Hindlimb muscle (tissue), 1 donor: ENCODE results near the gene EHD4. TPM values are rescaled to one million over a fixed set of nuclear protein-coding genes. Genes with fewer than 3 reads are reported as not detected.

Experiments used
- DNase-seq: peaks from one replicate; pipeline ENCODE4 v3.0.0-alpha.2; 2013
- polyA plus RNA-seq: library from polyadenylated mRNA; unstranded; fragments of 120-200 nt; gene quantifications from one replicate; pipeline ENCODE4 v1.2.1, GENCODE V29; 2013; ENCODE audit not compliant: insufficient read length

Gene EHD4
- polyA plus RNA-seq, 1 donor, result 43.0 TPM

DNA sequence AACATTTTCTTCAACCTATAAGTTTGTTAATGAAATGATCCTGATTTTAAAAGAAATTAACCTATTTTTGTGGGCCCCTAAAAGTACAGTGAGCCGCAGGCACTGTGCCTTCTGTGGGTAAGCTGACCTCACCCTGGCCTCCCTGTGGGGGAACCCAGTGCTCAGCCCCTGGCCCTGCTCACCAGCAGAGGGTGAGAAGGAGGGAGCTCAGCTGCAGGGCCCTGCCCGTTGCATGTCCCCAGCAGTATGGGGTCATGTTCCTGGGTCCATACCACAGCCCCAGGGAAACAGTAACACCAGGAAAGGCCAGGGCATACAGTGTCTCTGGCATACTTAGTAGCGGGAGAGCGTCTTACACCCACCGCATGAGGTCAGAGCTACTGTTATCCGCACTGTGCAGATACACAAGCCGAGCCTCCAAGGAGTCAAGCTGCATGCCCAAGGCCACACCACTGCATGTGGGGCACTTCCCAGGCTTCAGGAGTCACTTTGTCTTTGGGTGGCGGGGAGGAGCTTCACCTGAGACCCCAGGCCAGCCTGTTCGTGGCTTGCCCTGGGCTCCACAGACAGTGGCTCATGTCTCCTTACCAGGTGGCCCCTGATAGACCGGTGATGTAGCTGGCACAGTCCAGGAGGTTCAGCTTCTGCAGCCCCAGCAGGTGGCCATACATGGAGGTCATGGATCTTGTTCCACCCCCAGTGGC is 22.6 kb upstream of the EHD4 start:
- no peak for DNase-seq

DNA sequence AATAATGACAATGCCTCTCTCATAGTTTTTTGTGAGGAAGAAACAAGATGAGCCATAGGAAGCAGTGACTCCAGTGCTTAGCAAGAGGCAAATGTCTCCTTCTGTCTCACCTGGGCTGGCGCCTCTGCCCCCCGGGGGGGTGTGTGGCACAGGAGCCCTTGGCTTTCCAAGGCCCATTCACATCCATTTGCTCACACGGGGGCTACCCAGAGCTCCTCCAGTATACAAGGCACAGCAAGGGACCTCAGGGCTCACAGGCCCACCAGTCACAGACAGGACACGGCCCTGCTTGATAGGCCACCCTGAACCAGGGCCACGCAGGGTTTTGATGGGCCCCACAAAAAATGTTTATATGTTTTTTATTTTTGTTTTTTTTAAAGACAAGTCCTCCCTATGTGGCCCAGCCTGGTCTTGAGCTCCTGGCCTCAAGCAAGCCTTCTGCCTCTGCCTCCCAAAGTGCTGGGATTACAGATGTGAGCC is 21.9 kb upstream of the EHD4 start:
- no peak for DNase-seq

DNA sequence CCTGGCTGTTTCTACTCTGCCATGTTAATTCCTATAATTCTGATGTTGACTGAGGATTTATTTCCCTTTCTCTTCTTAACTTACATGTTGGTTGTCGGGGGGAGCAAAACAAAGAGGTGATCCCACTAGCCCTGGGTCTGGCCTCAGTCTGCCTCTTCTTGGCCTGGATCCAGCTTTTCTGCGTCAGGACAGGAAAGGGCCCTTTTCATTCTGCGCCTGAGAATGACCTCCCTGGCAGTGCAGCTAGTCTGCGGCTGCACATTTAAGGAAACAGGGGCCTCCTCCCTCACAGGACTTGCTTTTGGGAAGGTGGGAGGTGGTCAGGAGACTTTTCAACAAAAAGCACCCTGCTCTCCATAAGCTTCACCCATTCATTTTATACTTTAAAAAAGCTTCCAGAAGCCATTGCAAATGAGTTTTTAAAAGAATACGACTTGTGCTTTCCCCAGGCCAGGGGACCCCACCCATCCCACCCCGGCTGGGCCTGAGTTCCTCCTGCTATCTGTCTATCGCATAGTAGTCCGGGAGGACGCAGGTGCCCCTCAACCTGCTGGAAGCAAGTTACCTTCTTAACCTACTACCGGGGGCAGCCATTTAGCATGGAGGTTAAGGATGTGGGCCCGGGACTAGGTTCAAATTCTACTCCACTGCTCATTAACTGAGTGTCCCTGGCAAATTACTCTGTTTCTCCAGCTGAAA is 21.3 kb upstream of the EHD4 start:
- no peak for DNase-seq

DNA sequence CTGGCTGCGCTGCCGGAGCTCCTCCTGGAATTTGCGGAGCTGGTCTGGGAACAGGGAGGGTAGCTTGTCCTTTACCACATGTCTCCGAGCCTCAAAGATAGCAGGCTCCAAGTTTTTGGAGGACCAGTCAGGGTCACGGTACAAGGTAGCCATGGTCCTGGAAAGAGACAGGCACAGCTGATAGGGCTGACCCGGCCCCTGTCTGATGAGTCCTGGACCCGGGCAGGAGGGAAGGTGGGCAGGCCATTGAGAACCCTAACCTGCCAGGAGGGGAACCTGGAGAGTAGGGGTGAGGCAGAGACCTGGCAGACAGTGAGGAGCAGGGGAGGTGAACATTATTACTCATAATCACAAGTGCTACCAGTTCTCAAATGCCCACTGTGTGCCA is 20.4 kb upstream of the EHD4 start:
- no peak for DNase-seq

DNA sequence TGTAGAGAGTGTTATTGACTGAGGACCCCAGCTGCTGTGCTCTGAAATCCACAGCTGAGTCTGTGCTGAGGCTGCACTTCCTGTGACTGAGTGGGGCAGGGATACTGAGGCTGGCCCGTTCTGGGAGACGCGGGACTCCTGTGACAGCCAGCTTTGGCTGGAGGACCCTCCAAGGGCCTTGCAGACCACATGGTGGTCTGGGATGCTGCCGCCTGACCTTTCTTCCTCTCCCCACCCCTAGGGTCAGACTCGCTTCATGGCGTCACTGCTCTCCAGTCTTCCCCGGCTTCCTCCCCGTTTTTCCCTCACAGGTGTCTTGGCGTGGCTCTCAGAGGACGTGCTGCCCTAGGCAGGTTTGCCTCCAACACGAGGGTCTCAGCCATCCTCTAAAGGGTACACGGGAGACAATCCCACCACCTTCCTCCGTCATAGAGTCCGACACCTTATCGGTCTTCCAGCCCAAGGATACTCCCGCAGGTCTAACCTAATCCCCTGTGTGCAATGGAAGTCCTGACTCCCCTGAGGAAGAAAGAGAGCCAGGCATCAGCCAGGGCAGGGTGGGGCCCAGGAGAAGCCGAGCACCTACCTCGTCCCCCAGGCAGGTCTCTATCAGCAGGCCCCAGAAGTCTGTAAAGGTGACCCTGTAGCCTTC is 19.9 kb upstream of the EHD4 start:
- no peak for DNase-seq

DNA sequence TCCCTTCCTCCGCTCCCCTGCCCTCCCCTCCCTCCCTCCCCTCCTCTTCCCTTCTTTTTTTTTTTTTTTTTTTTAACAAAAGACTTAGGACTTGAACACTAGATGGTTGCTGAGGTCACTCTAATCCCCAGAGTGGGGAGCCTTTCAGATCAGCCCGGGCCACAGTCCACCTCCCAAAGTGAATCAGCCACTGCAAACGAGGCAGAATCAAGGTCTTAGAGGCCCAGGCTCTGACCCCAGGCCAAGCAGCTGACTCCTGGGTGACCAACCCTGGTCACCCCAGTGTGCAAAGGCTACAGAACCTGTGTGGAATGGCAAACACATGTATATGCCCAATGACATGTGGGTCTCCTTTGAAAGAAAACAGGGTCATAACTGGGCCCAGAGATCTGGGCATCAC is 18.3 kb upstream of the EHD4 start:
- no peak for DNase-seq

DNA sequence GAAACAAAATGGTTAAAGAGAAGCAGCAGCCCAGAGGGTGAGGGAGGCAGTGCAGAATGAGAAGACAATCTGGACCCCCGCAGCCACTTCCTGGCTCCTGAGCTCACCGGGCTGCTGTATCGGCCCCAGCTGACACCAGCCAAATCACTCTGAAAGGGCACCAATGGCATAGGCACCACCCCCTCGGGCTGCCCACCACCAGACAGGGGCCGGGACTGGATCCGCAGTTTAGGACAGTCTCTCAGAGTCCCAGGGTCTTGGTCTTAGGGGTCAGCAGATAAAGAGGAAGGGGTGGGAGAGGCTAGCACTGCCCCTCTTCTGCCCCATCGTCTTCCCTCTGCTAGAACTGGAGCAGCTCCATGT is 17.9 kb upstream of the EHD4 start:
- no peak for DNase-seq

DNA sequence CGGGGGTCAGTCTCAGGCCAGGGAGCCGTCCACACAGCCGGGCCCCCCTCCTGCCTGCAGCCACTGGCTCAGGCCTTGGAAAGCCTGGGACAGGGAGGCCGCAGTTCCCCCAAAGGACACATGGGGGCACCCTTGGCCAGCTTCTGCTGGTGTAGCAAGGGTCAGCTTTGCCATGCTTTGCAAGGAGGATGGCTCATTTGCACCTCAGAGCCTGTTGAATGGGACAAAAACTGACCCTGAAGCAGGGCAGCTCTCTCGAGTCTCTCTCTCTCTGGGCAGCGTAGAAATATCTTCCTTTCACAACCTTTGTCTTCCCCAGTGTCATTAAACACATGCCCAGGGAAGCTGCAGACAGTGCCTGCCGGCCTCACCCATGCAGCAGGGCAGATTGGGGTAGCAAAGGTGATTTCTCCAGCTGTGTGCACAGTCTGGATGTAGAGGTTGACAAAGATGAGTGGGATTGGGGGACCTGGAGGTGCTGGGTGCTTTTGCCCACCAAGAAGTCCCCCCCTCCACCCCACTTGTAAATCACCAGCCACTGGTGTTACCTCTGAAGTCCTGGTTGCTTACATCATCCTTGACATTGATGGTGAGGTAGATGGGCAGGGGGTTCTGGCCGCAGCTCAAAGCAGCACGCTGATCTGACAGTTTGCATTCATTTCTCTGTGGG is 17.4 kb upstream of the EHD4 start:
- peak; percentile 81 for DNase-seq

DNA sequence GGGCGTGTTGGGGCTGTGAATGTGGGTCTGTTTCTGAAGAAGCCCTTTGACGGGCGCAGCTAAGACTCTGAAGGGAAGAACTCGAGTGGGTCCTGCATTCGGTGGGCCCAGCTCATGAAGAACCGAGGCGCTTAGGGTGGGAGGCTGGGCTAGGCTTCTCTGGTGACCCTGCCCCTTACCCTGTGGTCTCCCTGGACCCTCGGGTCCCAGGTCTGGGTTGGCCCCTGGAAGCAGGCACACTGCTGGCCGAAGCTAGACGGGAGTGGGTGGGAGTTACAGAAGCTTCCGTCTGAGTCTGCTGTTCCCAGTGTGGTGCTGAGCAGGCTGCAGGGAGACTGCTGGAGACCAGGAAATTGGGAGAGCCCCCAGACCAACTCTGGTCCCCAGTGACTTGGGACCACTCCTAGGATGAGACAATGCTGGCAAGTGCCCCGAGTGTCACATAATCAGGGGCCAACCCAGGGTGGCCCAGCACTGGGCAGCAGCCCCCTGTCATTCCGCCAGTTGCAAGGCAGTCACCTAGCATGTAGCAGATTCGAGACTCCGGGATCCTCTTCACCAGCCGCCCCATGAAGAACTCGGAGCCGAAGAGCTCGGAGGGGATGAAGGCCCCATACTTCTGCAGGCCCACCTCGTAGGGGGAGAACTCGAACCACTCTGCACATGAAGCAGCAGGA is 16.7 kb upstream of the EHD4 start:
- DNase-seq, result no peak

DNA sequence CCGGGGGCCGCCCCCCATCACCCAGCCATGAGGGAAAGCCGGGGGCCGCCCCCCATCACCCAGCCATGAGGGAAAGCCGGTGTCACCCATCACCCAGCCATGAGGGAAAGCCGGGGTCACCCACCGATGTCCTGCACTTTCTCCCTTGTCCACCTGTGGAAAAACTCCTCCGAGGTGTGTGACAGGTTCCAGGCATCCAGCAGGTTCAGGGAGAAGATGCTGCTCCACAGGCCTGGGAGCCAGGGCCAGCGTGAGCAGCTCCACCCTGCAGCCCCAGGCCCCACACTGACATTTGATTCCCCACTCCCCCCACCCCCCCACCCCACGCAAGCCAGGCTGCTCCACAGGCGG is 15.5 kb upstream of the EHD4 start:
- DNase-seq, result no peak

DNA sequence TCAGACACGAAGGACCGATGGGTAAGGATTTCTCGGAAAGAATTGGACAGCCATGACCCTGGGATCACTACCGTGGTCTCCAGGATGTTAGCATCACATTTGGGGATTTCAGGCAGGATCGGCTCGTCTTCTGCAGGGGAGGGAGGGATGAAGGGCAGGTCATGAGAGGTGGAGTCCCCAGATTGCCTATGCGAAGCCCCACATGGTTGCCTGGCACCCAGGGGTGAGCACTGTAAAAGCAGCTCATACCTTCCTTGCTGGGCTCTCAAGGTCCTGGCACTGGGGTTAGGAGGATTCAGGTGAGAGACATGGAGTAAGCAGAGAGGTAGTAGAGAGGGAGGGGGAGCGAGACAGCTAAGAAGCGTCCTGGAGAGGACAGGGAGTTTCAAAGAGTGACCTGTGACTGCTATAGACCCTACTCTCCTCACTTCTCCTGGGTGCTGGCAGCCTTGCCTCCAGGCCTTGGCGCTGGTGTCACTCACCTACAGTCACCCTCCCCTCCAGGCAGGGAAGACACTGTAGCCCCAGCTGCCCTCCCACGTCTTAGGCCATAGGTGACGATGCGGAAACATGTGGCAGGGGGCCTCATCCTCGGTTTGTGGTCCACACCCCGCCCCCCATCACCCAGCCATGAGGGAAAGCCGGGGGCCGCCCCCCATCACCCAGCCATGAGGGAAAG is 15.0 kb upstream of the EHD4 start:
- DNase-seq, result no peak

DNA sequence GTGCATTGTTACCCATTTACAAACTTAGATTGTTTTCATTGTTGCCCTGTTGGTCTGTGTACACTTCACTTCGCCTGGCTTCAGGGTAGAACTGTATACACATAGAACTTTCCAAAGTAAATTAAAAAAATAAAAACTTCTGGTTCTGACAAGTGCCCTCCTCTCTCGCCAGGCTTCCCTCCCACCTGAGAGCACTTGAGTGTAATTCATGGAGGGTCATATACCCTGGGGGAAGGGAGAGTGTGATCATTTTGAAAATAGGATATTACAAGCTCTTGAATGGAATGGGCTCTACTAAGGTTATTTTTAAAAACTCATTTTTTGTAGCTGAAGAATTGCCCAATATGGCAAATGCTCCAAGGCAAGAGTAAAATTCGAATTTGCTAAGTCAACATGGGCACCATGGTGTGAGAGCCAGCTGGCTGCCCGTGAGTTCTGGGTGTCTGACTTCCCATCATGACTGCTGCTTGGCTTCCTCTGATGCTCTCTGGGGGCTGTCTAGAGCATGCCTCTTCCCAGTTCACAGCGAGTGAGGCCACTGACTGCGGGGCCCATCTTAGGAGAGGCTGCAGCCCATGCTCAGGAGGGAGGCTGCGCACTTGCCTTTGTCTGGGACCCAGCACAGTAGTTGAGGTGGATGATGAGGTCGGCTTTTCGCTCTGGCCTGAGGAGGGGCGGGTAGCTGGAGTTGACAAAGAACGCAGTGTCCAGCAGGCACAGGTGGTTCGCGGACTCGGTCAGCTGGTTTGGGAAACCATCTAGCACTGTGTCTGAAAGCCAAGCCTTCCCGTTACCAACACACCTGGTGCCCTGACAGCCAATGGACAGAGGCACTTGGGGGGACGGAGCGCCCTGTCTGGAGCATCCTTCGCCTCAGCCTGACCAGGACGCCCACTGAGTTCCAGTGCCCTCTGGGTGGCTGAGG is 13.1 kb upstream of the EHD4 start:
- no peak for DNase-seq

DNA sequence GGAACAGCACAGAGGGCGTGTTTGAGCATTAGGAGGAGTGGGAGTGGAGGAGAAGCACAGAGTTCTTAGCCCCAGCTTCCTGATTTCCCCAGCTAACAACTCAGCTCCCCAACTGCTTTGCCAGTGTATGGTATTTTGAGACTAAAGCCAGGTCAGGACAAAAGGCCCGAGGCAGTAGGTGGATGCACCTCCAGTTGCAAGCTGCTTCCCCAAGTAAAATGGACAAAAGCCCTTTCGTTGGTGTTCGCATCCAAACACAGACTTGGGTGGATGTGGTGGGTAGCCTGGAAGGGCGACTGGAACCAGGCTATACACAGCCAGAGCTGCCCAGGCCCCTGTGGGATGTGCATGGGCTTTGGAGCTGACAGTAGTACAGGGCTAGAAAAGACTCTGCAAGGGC is 12.3 kb upstream of the EHD4 start:
- no peak for DNase-seq

DNA sequence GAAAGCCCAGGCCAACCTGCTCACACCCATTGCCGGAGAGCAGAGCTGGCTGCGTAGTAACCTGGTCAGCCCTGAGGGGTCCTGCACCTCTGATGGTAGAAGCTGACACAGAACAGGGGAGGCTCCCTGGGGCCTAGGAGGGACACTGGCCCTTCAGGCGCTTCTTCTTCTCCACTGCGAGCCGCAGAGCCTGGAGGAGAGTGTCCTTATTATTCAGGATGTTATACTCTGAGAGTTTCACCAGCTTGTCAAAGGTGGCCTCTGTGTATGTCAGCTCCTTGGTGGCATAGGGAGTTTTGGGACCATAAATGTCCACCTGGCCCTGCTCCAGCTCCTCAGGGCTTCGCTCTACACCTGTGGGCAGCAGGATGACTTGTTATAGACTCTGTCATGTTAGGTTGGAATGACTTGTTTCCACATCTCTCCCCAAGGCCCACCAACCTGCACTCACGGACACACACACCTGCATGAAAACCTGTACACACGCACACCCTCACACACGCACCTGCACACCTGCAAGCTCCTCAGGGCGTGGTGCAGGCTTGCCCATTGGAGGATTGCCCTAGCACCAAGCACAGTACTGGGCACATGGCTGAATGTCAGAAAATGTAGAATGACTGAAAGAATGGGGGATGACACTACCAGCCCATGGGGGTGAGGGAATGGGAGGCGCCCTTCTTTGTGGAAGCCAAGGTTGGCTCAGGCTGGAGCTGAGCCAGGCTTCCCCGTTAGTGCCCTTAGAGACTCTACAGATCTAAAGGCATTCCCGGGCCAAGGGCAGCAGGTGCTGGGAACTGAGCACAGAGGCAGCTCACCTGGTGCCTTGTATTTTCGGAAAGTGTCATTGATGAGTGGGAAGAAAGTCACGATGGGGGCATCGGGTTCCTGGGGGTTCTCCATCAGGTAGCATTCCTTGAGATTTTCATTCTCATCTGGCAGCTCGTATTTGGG is 11.5 kb upstream of the EHD4 start:
- no peak for DNase-seq

DNA sequence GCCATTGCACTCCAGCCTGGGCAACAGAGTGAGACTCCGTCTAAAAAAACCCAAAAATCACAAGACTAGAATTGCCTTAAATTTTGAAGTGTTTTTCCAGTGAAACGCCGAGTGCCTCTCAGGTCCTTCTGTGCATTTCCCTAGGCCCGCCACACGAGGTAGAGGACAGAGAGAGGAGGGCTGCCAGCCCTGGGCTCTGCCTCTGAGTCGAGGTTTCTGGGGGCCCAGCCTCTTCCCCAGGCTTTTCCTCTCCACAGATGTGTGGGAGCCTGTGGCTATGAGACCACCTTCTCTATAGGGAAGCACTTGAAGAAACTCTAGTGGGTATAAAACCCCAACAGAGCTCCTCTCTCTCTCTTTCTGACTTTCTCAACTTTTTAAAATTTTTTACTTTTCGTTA is 10.9 kb upstream of the EHD4 start:
- DNase-seq, result no peak

DNA sequence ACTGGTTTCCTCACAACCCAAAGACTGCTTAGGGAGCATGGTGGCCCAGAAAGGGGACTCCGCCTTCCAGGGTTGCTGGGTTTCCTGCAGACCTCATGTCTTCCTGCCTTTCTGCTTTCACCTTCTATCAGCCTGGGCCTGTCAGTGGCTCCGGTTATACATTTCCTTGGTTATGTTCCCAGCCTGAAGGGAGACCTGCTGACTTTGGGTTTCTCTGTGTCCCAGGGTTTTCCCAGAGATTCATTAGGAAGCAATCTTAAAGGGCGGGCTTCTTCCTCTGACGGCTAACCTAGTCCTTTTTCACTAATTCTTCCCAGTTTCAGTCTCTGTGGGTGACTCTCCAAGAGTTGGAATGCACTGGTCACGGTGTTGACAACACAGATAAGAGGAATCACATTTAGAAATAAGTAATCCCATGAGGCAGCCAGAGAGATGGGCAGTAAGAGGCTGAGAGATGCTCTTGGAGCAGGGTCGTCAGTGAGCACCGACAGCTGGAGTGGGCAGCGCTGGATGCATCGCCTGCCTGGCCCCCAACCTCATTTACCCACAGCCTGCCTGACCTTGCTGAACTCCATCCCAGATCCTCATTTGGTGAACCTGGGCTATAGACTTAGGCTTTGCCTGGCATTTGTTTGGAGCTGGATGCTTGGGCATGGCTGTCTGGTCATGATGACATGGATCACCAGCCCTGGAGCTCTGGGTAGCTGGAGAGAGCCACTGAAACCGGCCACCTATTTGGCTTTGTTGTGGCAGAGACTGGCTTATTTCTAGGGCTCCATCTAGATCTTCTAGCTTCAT is 10.0 kb upstream of the EHD4 start:
- no peak for DNase-seq

DNA sequence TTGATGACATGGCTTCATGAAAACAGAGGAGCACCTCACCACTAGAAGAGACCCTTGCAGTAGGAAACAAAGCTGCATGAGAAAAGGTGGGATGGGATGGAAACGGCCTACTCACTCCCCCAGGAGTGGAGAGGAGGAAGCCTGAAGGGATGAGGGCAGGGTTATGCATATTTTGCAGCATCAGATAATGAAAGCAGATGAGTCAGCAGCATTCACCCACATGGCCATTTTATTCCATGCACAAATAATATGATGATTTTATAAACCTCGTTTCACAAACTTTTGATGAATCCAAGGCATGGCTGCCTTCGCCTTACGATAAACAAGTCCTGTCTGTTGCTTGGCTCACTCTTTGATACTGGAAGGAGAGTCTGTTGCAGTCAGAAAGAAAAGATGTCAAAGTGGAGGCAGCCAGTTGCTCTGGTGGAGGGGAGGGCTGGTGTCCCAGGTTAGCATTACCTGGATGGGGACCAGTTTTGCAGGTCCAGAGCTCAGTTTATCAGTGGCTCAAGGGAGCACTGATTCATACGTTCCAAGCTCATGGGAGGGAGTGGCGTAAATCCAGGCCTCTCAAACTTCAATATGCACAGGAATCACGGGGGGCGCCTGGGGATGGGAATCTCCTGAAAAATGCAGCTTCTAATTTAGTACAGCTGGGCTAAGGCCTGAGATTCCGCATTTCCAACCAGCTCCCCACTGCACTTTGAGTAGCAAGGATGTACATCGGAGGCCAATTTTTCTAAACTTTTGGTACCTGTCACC is 9.2 kb upstream of the EHD4 start:
- no peak for DNase-seq

DNA sequence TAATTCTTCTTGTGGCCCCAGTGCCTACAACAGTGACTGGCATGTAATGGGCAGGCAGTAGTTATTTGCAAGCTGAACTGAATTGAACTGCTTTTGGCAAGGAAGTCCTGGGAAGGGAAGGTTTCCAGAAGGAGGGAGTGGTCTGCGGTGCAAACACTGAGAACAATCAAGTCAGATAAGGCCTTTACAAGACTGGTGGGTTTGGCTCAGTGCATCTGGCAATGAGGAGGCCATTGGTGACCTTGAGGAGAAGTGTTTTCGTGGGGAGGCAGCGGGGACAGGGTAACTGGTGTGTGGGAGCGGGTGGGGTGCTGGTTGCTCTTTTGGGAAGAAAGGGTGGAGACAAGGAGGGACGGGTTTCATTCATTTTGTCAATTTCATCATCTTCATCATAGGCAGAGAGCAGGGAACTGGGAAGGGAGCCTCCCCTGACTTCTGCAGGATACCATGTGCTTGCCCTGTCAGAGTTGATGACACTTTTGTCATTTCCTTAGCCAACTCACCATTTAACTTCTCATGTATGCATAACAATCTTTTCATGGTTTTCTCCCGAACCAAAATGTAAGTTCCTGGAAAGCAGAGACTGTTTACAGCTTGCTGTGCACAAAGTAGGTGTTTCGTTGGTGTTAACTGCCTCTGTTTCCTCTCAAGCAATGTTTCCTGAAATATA is 8.4 kb upstream of the EHD4 start:
- no peak for DNase-seq
